ENCODE results near the gene CD36.
"Not testable (repeated sequence)": the region's sequence is repeated elsewhere in the genome, so short reads cannot be mapped to it uniquely, and the experiment has no call there.

Gene CD36

DNA sequence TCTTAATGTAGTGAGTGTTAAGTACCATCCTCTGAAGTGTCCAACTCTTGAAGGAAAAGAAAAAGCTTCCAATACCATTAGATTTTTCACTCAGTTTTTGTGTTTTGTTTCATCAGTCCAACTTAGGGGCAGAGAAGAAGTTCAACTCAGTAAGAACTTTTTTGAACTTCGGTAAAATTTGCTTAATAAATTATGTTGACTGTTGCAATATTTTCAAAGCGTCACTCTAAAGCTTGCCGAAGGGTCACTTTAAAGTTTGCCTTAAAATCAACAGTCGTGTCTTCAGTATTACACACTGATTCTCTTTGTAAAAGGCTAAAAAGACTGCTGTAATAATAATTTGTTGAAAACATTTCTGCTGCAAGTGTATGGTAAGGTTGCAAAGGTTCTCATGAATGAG is 17.6 kb downstream of the CD36 start:
- DNase-seq: no peak

DNA sequence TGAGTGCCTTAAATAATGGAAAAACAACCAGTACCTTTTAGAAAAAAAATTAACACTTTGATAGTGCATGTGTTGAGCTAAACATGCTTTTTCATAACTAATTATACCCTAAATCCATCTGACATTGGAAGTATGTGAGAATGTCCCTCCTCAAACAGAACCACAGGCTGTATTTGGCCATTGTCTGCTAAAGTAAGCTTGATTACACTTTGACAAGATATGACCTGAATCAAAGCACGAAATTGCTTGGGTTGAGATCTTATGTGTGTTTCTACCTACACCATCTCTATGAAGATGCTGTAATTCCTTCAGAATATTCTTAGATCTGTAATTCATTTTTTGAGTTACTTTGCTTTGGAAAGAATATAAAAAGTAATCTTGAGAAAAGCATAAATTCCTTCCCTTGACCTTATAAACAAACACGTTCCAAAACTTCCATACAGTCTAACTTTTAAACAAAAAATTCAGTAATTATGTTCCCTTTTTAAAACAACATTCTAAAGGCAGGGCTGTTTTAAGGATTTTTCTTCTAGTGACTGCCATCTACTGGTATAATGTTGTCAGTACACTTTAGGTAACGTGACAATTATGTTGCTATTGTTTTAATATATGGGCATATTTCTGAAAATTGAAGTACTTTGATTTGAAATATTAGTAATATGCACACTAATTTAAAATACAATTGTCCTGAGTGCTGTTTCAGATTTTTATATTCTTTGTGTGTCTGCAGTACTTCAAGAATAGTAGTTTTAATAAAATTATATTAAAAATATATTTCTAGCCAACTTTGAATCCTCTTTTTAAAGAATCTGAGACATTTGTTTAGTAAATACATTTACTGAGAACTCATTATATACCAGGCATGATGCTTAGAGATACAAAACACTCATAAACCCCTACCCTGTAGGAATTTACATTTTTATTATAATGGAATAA is 20.9 kb downstream of the CD36 start:
- no peak for DNase-seq

DNA sequence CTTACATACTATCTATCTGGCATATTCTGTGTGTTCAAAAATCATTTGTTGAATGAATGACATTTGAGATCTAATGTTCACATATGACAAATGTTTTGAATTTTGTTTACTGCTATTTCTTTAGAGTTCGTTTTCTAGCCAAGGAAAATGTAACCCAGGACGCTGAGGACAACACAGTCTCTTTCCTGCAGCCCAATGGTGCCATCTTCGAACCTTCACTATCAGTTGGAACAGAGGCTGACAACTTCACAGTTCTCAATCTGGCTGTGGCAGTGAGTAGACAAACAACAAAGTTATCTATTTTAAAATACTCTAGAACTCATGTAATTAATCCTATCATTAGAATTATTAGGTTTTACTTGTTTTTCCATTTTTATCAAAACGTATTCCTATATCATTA is 22.5 kb downstream of the CD36 start:
- no peak for DNase-seq

GRCh38 chr7:80661729-80662128 is 23.3 kb downstream of the CD36 start:
- DNase-seq: no peak

DNA sequence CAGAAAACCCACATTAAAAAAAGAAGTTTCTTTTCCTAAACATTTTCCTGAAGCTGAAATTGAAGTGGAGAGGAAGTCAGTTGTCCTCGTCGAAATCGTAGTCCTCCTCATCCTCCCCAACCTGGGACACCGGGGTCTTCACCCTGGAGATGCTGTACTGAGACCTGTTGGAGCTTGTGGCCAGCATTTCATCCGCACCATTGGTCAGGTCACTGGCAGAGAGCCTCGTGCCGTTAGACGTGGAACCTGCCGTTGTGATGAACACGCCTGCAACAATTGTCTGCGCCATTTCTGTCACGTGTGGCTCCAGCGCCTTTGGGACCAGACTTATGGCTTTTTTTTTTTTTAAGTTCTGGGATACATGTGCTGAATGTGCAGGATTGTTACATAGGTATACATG is 23.8 kb downstream of the CD36 start:
- no peak for DNase-seq

DNA sequence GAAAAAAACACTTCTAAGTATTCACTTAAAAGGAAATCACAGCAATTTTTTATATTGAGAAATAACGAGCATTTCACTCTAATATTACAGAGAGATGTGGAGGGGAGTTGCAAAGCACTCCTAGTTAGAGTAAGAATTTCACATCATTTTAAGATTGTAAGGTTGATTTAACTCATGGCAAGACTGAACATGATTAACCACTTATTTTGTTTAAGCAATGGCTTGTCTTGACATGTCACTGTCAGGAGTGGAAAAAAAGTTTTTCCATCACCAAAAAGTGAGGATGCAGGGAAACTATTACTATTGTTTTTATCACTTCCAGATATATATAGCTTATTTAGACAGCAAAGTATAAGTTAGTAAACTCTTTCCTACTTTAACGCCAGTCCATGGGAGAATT is 27.1 kb downstream of the CD36 start:
- DNase-seq: no peak

GRCh38 chr7:80666376-80666775 is 27.9 kb downstream of the CD36 start:
- no peak for DNase-seq

DNA sequence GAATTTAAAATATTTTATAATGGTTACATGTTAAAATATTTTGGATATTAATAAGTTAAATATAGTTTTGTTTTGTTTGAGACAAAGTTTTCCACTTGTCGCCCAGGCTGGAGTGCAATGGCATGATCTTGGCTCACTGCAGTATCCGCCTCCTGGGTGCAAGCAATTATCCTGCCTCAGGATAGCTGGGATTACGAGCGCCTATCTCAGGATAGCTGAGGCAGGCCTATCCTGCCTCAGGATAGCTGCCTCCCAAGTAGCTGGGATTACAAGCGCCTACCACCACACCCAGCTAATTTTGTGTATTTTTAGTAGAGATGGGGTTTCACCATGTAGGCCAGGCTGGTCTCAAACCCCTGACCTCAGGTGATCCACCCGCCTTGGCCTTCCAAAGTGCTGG is 30.9 kb downstream of the CD36 start:
- DNase-seq: not testable (repeated sequence)

- DNase-seq: no peak
Observed at GRCh38 chr7:80671744-80672143, 33.3 kb downstream of the CD36 start.

DNA sequence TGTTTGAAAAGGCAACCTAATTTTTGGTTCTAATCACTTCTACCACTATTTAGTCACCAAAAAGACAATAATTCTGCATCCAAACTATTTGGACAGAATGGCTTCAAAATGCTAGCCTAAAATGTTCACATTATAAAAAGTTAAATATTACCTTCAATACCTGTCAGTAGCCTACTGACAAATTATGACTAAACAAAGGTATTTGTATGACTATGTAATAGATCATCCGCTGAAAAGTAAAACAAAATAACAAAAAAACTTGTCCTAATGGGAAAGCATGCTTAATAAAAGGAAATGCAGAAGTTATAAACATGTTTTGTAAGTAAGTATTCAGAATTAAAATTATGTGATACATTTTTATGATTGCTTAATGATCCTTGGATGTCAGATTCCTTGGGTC is 36.6 kb downstream of the CD36 start:
- DNase-seq: no peak

GRCh38 chr7:80676404-80676803 is 38.0 kb downstream of the CD36 start:
- no peak for DNase-seq

DNA sequence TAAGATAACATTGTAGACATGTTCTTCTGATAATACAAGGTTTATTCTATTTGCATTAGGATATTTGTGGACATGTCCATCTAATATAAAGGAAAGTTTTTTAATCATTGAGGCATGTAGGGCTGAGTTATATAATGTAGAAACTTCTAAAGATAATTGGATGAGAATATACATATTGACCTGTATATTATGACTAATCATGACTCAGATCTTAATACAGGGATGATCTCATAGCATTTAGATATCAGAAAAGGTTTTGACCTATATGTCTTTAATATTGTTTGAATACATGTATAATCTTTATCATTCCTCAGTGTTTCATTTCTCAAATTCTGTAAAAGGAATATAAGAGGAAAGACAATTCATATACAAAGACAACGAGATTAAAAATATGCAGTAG is 39.2 kb downstream of the CD36 start:
- no peak for DNase-seq

DNA sequence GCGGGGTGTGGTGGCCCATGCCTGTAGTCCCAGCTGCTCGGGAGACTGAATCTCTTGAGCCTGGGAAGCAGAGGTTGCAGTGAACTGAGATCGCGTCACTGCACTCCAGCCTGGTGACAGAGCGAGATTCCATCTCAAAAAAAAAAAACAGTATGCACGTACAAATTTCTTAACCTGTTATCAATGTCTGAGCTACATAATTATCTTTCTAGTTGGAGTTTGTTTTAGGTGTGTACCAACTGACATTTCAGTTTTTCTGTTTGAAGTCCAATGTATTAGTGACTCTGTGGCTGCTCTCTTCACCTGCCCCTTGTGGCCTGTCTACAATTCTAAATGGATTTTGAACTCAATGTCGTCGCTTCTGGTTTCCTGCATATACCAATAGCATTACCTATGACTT is 40.3 kb downstream of the CD36 start:
- DNase-seq: no peak

- no peak for DNase-seq
Observed at GRCh38 chr7:80679921-80680907, 41.8 kb downstream of the CD36 start.

DNA sequence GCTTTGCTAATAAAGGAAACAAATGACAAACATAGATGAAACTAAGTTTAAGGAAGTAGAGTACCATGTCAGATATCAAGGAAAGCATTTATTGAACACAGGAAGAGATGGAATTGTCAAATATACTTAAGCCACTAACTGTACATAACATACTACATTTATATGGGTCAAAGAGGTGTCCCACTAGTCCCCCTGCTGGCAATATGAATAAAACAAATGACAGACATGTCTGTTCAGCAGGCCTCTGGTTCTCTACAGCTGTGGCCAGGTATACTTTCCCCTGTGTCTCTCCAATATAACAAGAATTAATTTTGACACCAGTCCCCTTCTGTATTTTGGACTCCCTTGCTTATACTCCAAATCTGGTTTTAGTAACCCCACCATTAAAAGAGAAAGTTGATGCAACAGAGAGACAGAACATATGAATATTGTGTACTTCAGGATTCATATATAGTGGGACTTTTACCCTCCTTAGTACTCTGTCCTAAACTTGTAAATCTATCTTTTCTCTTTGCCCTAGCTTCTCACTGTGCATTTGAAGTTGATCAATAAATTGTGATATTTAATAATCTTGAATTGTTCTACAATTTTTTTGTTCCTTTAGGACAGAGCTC is 42.9 kb downstream of the CD36 start:
- no peak for DNase-seq

DNA sequence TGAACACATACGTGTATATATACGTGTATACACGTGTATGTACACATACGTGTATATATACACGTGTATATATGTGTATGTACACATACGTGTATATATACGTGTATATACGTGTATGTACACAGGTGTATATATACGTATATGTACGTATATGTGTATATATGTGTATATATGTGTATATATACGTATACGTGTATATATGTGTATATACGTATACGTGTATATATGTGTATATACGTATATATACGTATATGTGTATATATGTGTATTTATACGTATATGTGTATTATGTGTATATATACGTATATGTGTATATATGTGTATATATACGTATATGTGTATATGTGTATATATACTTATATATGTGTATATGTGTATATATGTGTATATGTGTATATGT is 44.3 kb downstream of the CD36 start:
- DNase-seq: no peak

DNA sequence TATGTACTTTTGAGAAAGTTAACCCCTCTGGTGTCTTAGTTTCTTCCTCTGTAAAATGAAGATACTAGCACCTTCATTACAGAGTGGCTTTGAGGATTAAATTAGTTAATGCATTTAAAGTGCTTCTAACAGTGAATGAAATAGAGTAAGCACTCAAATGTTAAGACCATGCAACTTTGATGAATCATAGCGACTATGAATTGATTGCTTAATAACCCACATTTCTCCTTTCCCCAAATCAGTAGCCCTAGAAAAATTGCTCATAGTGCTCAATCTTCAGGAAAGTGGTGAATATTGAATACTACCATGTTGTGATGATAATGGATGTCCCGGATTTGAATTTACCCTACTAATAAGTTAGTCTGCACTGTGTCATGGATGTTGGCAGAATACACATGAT is 48.1 kb downstream of the CD36 start:
- no peak for DNase-seq

DNA sequence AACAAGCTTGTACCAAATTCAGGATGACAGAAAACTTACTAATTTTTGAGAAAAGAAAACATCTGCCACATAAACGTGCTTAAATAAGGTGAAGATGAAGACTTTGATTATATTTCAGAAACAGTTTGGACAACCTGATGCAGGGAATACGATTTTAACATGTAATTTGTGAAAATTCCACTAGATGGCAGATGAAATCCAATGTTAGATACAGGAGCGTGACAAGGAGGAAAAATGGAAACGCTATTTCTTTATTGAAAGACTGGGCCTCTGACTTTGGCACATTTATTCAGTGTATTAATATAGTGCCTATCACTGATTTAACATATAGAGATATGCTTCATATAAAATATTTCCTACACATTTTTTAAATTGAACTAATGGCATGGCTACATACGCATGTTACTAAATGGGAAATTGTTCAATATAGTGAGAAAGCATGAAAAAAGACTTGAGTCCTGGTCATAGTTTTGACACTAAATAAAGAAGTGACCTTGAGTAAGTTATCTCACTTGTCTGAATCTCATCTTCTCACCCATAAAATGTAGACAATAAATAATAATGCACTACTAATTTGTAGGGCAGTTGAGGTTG is 60.7 kb downstream of the CD36 start:
- no peak for DNase-seq

GRCh38 chr7:80699721-80700256 is 61.3 kb downstream of the CD36 start:
- no peak for DNase-seq

DNA sequence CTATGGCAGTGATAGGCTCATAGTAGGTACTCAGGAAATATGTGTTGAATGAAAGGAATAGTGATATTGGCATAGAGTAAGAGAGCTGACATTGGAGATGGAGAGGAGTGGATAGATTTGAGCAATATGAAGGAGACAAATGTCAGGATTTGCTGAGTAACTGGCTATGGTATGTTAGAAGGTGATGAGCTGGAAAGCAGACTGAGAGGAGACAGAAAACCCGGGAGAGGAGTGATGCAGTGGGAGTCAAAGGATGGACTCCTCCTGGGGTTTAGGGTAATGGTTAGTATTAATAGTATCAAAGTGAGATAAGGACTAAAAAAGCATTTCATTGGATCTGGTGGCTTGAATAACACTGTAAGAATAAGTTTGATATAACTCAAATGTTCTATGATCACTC is 64.8 kb downstream of the CD36 start:
- DNase-seq: no peak

- DNase-seq: no peak
Observed at GRCh38 chr7:80705130-80705781, 66.8 kb downstream of the CD36 start.

- DNase-seq: no peak
Observed at GRCh38 chr7:80707318-80707717, 68.9 kb downstream of the CD36 start.

Measured in C1 segment of cervical spinal cord (tissue), 14 donors.